Measurements from ENCODE around the gene FBXL15.

Gene FBXL15

DNA sequence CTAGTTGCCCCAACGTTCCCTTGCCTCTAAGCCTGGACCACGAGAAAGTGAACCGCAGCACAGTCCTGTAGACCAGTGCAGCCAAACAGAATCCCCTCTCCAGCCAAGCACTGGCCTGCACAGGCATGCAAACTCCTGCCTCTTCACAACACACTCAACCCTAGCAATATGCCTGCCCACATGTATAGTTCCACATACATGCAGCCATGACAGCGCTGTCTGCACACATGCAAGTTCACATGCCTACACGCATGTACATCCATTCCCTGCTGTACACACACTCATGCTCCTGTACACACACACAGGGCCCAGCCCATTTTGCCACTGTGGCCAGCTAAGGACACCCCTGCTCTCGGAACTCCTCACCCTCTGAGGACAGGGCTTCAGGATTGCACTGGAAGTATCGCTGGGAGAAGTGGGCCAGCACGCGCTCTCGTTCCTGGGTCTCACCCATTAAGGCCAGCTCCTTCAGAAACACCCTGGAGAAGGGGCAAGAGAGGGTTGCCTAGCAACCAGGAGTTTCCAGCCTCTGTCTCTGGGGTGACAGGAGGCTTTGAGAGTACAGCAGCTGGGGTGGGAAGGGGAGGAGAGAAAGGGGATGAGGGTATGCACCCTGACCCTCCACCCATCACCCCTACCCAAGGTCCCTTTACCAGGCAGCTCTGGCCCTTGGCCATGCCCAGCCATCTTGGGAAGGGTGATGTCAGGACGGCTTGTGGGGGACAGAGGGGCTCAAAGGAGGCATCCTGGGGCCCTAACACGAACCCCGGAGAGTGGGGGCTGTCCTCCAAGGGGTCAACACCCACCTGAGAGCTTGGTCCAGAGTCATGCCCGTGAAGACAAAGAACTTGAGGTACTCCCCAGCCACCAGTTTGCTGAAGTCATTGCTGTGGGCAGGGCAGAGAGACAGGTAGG, 9.0 kb upstream of the FBXL15 start:
- no peak for DNase-seq

DNA sequence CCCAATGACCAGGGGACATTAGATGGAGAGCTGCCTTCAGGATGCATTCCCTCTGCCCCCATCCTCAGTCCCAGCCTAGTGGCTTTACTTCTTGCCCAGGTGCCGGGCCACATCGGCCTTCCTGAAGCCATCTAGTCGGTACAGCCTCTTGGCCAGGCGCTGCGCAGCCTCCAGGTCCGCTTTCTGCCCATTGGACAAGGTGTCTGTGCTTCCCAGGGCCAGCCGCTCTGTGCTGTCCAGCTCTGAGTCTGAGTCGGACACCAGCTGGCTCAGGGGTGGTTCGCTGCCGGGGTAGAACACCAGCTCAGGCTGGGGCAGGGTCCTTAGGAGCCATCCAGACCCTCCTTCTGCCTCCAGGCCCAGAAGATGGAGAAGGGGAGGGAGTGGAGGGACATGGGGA, 8.3 kb upstream of the FBXL15 start:
- DNase-seq: no peak

DNA sequence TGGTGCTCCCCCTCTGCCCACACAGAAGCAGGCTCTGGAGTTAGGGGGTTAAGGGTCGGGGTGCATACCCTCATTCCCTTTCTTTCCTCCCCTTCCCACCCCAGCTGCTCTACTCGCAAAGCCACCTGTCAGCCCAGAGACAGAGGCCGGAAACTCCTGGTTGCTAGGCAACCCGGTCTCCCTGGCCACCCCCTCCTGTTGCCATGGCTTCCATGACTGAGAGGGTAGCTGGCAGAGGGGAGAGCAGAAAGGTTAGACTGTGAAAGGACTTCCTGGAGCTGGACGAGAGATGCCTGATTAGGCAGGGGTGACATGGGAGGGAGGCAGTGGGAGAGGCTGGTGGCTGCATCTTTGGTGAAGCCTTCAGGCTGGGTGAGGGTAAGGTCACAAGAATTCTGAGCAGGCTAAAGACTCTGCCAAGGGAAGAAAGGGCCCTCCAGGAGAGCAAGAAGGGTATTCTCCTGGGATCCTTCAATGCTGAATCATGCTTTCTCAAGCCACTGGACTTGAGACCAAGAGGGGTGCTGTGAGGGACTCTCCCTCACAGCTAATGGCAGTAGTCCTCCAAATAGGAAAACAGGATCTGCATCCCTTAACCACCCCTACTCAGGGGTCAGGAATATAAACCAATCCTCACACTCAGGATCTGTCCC, 7.5 kb upstream of the FBXL15 start:
- no peak for DNase-seq

DNA sequence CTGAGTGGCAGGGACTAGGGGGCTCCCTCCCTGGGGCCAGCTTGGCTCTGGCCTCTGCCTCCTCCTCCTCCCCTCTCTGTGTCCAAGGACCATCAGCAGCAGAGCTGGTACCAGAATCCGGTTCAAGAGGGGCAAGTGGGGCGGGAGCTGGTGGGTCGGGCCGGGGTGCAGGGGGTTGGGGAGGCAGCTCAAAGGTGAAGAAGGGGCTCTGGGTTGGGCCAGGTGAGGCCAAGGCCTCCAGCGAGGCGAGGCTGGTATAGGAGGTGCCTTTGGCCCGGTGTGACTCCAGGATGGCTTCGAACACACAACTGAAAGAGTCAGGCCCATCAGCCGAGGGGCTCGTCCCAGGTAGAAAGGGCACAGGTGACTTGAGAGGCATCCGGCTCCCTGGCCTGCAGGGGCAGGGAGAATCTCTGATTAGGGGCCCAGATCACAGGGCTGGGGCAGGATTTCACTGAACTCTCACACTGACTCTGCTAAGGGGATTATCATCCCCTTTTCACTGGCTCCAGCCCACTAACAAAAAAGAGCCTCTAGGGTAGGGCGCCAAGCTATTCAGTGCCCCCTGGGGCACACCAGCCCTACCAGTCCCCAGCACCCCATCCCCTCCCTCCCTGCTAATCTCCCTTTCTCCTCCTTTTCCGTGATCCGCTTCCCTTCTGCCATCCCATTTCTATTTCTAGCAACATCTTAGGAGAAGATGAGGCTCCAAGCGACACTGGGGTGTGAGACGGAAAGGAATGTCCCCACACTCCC, 6.7 kb upstream of the FBXL15 start:
- DNase-seq: no peak

DNA sequence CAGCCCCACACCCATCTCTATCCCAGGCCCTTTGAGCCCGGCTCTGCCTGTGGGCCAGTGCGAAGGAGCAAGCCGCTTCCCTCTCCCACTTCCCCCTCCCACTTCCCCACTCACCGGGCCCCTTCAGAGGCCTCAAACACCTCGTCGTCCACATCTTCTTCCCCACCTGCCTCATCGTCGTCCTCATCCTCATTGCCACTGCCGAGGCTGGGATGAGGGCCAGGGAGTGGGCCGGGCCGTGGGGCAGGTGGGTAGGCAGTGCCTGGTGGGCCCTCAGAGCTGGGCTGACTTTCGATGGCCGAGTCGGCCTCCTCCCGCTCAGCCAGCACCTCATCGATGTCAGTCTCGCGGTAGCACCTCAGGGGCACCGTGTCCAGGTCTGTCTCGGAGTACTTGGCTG, 5.9 kb upstream of the FBXL15 start:
- no peak for DNase-seq

DNA sequence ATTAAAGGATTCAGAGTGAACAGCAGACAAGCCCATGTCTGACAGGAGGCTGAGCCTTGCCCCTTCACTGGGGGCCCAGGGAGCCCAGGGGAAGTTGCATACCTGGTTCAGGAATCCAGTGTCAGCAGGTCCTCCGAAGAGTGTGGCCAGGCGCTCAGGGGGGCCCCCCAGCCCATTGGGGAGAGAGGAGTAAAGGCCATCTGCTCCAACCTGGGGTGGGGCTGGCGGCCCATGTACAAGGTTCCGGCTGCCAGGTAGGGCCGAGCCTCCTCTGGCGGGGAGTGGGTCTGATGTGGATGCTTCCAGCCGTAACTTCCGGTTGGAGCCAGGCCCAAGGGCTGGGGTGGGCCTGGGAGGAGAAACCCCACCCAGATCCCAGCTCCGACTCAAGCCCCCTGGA, 4.4 kb upstream of the FBXL15 start:
- DNase-seq: no peak

DNA sequence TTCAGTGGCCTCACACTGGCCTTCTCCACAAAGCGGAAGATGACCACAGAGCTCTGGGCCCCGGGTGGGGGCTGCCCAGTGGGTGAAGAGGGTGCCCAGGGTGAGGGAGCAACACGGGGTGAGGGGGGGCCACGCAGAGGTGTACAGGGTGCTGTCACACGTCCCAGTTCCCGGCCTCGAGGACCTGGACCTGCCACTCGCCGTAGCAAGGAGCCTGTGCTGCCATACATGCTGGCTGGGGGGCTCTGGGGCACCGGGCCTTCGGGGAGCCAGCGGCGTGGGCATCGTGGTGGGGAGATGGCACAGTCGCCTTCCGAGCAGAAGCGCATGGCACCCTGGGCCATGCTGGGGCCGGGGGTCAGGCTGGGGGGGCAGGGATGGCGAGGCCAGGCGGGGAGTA, 3.9 kb upstream of the FBXL15 start:
- no peak for DNase-seq

DNA sequence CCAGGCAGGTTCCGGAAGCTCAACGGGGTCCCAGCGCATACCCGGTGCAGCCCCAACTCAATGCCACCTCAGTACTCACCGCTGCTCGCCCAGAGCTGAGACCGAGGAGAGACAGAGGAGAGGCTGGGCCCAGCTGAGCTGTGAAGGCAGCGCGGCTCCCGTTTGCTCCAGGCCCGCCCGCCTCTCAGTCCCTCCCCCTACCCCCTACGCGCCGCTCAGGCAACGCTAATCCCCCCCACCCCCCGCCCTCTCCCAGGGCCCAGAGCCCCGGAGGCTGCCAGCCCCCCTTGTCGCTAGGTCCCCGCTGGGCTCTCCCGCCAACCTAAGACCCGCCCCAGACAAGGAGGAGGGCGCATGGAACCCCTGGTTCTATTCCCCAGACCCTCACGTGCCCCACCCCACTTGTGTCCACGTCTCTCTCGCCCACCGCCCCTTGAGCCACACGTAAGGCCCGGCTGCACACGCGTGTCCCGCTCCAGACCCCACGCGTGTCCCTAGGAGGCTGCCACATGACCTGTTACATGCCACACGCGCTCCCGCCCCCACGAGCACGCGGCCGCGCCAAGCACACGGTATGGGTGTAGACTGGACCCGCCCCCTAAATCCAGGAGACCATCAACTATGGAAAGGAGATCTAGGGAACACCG, 1.9 kb upstream of the FBXL15 start, which contains the start of gene PSD:
Gene PSD (minus strand): TSS at position 164 of the 647 bp plus-strand sequence. CDS start 1,747 bp downstream, outside the sequence.
- no peak for DNase-seq

DNA sequence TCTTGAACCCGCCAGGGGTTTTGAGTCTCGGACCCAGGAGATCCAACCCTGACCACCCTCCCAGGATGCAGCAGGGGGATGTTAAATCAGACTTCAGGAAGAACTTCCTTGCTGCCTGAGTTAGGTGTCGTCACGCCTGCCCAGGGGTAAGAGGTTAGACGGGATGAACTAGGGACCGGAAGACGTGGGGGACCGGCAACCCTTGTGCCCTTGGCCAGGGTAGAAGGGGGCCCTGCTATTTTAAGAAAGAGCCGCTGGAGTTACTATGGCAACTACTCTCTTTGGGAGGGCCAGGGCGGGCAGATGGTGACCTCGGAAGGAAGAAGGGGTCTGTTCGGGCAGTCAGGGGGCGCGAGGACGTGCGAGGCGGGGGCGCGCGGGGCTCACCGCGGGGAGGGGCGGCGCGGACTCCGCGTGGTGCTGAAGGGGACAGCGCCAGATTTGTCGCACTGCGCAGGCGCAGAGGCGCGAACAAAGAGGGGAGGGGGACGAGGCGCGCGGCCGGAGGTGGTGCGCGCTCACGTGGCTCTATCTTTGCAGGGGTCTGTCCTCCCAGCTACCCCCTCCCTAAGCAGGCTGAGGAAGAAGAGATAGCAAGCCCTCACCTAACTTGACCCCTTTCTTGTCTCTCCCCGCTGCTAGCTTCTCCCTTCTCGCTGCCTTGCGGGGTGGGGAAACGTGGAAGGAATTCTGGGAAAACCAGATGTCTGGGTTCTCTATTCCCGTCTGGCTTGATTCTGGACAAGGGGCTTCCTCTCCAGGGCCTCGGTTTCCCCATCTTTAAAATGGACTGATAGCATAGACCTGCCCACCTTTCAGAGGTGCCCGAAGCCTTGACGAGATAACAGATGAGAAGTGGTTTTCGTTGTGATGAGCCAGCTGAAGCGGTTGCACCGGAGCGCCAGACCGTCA, 1.1 kb upstream of the FBXL15 start:
- DNase-seq: no peak

DNA sequence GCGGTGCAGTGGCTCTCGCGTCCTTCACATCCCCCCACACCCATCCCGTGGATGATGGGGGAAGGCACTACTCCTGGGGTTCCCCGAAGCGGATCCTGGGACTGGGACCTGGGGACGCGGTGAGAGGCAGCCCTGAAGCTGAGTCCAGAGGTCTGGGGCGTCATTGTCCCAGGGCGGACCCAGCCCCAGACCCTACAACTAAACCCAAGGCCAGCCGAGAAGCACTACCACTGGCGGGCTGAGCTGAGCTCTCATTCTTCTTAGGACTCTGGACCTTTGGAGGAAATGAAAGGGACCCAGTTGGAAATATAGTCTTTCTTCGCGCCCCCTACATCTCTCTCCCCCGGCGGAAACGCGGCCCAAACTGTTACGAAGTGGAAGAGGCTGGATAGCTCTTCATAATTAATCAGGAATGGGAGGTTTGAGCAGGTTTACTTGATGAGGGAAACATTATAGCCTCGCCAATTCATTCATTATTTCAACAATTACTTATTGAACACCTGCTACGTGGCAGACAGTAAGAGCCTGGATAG, 389 bp upstream of the FBXL15 start:
- DNase-seq: no peak

DNA sequence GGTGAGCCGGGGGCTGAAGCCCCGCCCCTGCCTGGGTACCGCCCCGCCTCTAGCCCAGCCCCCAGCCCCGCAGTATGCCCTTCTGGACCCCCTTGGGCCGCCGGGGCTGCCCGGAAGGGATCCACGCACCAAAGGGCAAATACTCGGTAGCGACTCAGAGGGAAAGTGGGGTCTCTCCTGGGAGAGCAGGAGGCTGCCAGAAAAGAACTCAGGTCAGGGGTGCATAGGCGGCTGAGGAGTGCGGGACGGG, 796 bp downstream of the FBXL15 start:
- DNase-seq: no peak

DNA sequence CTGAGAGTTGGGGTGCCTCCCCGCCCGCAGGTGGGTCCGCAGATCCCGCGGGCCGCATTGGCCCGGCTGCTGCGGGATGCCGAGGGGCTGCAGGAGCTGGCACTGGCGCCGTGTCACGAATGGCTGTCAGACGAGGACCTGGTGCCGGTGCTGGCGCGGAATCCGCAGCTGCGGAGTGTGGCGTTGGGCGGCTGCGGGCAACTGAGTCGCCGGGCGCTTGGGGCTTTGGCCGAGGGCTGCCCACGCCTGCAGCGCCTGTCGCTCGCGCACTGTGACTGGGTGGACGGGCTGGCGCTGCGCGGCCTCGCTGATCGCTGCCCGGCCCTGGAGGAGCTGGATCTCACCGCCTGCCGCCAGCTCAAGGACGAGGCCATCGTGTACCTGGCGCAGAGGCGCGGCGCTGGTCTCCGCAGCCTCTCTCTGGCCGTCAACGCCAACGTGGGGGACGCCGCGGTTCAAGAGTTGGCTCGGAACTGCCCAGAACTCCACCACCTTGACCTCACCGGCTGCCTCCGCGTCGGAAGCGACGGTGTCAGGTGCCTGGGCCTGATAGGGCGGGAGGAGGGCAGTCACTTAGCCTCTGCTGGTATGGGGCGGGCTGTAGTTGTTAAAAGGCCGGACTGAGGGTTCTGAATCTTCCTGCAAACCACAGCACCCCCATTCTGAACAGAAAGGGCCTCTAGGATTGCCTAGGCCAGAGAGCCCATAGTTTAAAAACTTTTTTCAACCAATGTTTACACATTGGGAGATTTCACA, 1.3 kb downstream of the FBXL15 start:
- DNase-seq: no peak

DNA sequence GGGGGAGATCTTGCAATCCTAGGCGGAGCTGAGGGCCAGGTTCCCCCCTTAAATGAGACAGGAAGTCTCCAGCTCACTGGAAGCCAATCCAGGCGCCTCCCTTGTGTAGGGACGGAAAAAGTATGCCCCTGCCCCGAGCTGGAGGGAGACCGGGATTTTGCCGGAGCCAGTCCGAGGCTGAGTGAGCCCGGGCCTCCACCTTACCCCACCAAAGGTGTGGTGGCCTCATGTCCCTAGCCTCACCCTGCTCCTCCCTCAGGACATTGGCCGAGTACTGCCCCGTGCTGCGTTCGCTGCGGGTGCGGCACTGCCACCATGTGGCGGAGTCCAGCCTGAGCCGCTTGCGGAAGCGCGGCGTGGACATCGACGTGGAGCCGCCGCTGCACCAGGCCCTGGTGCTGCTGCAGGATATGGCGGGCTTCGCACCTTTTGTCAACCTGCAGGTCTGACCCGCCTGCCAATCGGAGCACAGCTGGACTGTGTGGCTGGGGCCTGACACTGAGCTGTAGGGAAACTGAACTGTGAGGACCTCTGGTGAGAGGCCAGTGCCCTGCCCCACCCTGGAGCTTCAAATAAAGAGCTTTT, 2.0 kb downstream of the FBXL15 start:
- no peak for DNase-seq

DNA sequence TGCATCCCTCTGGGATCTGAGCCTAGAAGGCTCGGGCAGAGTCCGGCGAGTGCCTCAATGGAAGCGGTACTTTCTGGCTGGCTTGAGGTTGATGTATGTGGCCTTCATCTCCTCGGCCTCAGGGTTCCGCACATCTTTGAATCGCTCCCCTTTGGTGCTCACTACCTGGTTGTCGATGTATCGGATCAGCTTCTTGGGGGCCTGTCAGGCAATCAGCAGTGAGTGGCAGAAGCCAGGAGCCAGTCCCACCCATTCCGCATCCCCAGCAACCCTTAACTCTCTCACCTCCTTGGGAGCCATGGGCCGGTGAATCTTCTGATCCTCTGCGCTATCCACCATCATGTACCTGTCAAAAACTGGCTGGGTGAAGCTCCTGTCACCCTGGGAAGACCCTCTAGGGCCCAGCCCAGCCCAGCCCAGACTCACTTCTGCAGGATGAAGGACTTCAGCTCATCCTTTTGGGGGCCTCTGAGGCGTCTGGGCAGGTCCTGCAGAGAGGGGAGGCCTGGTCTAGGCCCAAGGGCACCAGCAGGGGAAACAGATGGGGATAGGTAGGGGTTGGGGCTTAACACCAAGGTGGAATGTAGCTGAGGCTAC, 2.8 kb downstream of the FBXL15 start:
- no peak for DNase-seq

DNA sequence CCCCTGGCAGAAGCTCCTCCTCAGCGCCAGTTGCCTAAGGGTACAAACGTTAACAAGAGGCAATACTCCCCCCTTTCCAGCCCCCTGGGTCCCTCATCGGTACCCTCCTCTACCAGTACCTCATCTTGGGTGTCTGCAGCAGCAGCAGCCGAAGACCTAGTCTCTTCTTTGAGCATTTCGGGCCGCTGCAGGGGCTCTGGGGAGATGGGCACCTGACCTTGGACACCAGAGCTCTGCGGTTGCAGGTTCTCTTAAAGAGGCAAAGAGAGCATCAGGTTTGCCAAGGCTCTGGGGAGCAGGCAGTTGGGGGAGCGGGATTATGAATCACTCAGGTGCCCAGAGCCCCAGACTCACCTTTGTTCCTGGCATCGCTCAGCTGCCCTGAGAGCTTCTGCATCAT, 3.5 kb downstream of the FBXL15 start:
- DNase-seq: no peak

DNA sequence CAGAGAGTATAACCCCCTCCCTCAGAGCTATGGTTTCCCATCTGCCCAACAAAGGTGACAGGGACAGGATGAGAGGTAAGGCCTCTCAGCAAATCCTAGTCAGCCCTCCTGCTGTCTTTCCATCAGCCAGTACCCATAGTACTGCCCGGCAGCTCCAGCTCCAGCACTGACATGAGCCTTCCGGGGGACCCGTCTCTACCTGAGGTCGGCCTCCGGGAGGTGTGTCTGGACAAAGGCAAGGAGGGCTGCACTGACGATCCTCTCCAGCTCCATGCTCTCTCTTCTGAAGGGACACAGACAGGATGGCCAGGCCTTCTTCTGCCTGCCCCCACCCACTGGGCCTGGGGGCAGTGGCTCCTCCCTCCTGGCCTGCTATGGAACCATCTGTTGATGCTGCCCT, 4.3 kb downstream of the FBXL15 start:
- DNase-seq: no peak

DNA sequence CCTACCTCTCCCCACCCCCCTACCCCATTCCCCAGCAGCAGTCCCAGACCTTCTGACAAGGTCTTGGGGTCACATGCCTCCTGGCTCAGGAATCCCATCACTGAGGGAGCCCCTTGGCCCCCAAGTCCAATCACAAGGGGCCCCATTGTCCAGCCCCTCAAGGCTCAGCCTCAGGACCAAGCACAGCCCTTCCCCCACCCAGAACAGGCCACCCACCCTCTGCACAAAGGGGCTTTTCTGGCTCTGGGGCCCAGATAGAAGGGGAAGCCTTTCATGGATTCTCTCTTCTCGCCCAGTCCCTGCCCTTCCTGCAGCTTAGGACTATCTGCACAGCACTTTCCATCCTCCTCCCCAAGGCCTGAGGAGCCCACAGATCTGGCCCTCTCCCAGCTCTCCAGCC, 4.8 kb downstream of the FBXL15 start:
- no peak for DNase-seq

DNA sequence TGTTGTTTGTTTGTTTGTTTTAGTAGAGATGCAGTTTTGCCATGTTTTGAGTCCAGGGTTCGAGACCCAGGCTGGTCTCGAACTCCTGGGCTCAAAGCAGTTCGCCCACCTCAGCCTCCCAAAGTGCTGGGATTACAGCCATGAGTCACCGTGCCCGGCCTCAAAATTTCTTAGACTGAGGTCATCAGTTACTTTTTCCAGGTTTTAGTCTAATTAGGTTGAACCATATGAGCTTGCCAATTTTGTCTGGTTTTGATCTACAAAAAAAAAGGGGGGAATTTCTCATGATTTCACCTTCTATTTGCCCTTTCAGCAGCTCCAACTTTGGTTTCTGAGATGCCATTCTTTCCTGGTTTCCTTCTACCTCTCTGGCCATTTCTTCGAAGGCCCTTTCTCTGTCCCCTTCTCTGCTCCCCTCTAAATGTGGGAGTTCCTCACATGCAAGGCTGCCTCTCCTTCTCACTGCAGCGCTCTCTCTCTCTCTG, 6.2 kb downstream of the FBXL15 start:
- no peak for DNase-seq

DNA sequence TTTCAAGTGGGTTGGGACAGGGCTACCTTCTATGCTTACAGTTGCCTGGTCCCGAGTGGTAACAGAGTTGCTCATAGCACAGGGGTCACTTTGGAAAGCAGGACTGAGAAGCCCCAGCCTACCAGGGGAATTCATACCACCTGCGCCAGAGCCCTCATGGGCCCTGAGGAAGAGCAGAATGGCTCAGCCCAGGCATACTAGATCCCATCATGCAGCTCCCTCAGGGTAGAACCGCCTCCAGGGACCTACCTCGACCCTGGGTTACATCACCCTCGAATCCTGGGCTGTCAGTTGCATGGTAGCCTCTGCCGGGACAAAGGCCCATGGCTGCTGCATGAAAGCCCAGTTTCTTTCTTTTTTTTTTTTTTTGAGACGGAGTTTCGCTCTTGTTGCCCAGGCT, 8.8 kb downstream of the FBXL15 start:
- DNase-seq: no peak

DNA sequence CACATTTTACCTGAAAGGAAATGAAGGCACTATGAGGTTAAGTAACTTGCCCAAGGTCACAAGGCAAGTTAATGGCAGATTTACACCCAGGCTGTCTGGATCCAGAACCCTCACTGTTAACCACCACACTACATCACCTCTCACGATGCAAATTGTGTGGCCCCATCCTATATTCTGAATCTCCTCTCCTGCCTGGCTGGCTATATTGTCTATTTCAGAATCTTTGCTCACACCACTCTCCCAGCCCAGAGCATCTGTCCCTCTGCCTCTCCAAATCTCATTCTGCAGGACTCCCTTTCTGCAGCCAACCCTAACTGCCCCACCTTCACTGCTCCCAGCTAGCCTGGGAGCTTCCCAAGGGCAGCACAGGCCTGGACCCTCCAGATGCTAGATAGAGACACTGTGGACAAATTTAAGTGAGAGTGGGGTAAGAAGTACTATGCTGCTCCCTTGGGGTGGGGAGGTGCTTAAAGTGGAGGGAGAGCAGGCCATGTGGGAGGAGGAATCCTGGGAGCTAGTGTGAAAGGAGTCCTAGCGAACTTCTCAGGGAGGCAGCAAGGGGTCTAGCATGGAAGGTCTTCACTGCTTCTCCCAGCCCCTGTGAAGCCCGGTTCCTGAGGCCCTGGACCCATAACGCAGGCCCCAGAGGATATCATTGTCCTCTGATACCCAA, 11.0 kb downstream of the FBXL15 start:
- DNase-seq: no peak

Data from GOT3 (cell line).